ENCODE data around the gene ZFX.

GRCh38 chrX:24204958-24205357 is 55.4 kb downstream of the ZFX start:
- TF ChIP-seq CTCF (IDR thresholded peaks at IDR 0.05; ENCODE audit: borderline replicate concordance, extremely low read depth, low read length, poor library complexity, severe bottlenecking) (no peak), EZH2 (IDR thresholded peaks at IDR 0.05; ENCODE audit: borderline replicate concordance, low read depth, low read length, severe bottlenecking) (no peak)
